SW480 (cell line): ENCODE data around the gene ESRRG.
"Not testable (repeated sequence)": the region's sequence is repeated elsewhere in the genome, so short reads cannot be mapped to it uniquely, and the experiment has no call there.

Experiments used
- DNase-seq: peaks from one replicate; pipeline ENCODE4 v3.0.0-alpha.2; 2016; ENCODE audit warnings: low spot score

The ESRRG gene

DNA sequence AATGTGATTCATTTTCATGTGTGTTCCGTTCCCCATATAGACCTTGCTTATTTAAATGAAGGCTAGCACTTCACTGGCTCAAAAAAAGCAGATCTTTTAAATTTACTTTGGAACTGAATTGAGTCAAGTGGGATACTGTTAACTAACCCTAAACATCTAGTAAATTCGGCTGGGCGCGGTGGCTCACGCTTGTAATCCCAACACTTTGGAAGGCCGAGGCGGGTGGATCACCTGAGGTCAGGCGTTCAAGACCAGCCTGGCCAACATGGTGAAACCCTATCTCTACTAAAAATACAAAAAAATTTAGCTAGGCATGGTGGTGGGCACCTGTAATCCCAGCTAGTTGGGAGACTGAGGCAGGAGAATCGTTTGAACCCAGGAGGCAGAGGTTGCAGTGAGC is 19.2 kb downstream of the ESRRG start:
- not testable (repeated sequence) for DNase-seq

DNA sequence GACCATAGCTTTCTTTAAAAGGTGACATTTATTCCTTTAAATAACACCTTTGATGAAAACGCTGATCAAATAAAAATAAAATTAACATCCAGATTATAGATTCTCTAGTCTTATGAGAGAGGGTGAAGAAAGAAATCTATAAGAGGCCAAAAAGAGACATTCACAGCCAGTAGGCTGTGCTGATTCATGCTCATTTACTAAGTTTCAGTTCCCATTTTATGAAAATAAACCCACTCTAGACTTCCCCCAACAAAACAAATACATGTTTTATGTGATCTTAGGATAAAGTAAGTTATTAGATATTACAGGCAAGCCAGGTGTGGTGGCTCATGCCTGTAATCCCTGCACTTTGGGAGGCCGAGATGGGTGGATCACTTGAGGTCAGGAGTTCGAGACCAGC is 21.1 kb downstream of the ESRRG start:
- no peak for DNase-seq

DNA sequence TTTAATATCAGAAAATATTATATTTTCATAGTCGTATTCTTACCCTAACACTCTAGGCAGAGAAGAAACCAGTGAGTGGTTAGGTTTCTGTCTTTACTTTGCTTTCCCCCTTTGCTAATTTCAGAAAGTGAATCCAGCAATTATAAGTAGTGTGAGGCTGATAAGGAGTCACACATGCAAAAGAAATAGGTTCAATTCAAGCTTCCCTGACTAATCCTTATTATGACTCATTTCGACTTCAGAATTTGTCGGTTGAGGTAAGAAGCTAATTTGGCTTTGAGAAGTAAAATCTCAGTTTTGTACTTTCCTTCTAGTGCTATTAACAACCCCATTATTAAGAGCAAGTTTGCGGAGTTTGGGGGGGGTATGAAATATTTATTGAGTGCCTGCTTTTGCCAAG is 22.4 kb downstream of the ESRRG start:
- no peak for DNase-seq

DNA sequence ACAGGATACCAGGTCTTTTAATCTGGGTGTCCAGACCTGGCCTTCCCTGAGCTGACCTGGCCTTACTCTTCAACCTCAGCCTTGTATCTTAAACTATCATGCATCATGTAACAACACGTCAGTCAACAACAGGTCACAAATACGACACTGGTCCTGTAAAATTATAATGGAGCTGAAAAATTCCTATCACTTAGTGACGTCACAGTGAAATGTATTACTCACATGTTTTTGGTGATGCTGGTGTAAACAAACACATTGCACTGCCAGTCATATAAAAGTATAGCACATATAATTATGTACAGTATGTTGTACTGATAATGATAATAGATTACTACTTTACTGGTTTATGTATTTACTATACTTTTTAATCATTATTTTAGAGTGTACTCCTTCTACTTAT is 31.5 kb downstream of the ESRRG start:
- DNase-seq, result no peak

DNA sequence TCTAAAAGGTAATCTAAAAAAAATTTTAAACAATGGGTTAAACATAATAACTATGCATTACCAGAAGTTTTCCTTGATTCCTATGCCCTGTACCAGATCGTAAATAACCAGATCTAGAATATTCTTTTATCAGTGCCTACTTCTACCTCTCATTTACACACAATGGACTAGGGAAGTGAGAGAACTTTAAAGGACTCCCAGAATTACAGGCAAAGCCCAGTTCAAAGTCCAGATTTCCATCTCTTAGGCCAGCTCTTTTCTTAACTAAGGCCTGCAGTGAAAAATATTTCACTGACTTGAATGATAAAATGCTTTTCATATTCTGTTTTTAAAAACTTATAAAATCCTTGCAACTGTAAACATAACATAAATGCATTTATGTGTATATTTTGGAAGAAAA is 32.6 kb downstream of the ESRRG start:
- peak; percentile 24 for DNase-seq

DNA sequence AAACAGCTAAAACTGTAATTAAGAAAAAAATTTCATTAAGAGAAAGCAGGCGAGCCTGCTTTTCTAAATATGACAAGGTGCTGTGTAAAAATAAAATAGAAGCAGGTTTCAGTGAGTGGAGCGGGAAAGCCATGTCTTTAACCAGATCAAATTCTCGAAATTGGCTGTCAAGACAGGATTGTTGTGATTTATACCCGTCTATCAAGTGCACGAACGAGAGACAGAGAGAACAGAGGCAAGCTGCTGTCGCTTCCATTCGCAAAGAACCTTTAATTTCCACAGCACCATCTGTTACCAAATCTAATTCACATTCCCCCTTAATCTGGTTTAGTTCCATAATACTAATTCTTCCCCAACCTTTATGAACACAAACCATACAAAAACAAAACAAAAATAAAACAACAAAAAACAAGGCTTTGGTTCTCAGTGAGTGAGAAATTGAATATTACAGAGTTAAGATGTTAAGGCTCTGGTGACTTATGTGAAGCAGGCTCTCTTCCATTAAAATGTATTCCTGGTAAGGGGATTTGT is 35.0 kb downstream of the ESRRG start:
- no peak for DNase-seq

DNA sequence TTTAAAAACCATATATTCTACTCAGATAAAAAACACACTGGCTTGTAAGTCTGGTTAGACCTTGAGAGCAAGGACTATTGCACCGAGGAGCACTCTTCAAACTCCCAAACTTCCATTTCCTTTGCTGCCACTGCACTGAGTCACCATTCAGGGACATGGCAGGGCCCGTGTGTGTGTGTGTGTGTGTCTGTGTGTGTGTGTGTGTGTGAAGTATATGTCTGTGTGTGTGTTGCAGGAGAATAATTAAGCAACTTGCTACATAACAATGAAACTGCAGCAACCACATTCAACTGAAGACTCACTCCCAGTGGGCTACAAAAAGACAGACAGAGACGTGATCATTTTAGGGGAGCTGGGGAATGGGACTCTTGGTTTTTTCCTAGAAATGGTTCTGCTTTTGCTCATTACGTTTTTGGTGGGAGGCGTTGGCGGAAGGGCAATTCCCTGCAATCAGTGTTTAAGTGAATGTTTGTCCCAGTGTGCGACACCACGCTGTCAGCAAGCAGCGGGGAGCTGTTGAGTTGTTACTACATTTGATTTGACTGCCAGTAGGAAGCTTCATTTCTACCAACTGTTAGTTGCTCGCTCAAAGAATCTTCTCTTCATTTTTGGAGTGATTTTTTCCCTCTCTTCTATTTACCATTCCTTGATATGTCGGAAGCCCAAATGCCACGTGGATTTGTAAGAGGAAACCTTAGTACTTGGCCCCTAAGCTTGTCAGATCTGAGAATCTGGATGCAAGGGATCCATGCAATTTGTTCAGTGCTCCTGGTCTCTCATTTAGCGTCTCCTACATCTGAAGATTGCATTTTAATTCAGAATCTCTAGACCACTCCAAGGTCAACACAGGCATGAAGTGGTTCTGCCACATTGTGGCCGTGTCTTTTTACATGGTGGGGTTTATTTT is 36.1 kb downstream of the ESRRG start:
- DNase-seq, result no peak

DNA sequence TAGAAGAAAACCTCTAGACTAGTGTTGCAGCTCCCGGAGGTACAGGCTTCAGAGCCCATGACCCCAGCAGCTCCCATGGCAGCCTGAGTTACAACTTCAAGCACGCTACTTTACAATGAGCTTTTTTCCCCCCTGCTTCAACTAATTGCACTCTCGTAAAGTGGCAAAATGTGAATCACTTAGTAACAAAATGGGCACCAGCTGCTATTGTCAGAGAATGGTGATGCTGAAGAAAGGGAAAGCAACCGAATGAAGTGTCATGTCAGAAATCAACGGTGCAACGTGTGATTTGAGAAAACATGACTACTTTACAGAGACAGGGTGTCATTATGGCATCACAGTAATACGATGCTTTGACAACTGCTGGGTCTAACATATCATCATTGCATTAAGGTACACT is 40.5 kb downstream of the ESRRG start:
- DNase-seq, result no peak

DNA sequence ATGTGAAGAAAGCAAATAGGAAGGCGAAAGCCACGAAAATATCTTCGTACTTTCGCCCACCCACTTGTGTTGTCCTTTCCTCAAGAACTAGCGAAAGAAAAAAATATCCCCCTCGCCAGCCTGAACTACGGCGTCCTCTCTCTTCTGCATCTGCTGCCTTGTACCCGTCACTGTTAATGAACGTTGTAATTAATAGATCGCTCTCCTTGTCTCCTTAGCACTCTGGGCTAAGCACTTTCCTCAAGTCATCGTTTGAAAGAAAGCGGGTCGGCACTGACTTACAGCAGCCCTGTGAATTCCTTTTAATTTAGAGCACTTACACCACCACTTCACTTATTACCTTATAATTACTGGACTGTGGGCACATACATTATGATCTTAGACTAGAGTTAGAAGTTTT is 44.1 kb downstream of the ESRRG start:
- no peak for DNase-seq

DNA sequence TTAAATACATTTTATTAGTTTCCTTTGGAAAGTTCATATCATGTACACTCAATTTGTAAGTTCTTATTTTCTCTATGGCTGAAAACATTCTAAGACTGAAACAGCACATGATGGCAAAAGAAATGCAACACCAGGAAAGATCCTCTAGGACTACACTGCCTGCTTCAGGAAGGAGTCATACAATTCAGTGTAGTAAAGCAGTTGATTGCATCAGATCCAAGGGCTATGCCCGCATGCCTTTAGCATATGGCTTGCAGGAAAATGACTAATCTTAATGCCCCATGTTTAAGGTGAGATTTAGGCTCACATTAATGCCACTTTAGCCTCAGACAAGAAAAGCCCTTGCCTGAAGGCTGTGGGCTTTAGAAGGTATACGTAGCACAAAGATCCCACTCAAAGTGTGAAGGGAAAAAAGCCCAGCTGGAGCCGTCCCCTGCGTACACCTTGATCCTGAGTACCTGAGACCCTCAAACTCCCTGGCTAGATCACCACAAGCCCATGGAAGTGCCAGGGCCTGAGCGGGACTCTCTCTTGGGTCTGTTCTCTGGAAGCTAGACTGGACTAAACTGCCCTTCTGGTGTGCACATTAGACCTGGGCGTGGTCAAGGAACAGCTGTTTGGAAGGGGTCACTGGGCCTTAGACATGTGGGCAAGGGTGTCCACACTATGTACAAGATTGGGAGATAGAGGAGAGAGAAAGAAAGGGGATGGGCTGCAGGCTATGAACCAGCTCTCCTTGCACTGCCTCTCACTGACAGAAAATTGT is 52.9 kb downstream of the ESRRG start:
- peak; percentile 16 for DNase-seq

DNA sequence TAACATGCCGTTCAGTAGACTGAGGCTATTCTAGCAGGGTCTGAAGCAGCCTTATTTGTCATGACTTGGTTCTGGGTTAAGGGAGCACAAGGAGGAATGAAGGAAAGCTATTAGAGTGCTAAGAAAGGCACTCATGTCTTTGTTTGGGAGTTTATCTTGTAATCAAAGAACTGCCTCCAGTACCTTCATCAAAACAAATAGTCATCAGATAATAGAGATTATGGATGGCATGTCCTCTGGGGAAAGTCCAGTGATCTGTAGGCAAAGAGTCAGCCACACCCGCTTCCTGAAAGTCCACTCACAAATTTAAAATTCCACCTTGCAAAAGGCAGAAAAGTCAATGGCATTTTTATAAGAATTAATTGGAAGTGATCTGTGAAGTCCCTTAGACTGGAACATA is 56.8 kb downstream of the ESRRG start:
- DNase-seq, result no peak

DNA sequence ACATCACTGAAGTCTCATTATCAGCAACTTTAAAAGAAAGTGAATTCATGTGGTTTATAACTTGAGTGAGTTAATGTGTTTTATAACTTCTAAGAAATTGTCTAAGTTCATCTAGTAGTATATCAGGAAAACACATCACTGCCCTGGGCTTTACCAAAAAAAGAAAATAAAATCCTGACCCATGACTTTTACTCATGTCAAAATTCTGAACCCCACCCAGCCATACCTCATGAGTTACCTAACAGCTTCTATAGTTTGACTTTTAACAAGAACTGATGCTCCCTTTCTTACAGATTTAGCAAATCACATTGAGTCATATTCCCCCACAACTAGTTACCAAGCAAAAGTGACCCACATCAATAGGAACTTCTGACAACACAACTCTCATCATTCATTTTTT is 57.4 kb downstream of the ESRRG start:
- DNase-seq, result no peak

DNA sequence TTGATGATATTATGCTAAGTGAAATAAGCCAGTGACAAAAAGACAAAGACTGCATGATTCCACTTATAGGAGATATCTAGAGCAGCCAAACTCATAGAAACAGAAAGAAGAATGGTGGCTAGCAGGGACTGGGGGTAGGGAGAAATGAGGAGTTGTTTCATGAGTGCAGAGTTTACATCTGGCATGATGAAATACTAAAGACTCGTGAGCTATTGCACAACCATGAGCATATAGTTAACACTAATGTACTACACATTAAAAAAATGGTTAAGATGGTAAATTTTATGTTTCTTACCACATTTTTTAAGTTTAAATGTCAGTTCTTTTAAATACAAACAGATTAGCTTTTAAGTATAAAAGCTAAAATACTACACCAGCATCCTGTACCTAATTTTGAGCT is 57.8 kb downstream of the ESRRG start:
- no peak for DNase-seq

DNA sequence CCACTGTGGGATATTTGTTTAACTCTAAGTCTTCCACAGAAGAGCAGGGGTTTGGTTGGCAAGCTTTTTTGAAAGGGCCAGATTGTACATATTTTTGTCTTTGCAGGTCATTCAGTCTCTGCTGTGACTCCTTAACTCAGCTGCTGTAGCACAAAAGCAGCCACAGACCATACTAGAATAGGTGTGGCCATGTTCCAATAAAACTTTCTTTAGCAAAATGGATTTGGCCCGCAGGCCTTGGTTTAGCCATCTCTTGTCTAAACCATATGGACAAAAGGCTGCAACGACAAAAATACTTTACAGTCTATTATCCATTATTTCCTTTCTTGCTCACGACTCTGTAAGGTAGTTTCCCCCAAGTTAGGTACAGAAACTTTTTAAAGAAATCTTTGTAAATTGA is 60.5 kb downstream of the ESRRG start:
- DNase-seq, result no peak

DNA sequence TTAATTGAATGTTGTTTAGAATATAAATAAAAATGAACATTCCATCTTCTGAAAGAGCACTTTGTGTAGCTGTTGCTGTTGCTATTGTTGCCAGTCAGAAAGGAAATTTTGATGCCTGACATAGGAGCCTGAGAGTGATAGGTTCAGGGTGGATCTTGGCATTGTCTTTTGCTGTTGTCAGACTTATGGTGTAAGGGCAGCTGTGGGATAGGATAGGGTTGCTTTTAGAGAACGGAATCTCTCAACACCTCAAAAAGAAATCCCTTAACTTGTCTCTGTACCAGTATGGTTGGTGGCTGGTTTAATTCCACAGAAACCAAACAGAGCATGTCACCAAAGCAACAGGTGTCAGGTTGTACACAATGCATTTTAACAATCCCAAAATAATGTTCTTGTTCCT is 62.7 kb downstream of the ESRRG start:
- DNase-seq, result no peak

DNA sequence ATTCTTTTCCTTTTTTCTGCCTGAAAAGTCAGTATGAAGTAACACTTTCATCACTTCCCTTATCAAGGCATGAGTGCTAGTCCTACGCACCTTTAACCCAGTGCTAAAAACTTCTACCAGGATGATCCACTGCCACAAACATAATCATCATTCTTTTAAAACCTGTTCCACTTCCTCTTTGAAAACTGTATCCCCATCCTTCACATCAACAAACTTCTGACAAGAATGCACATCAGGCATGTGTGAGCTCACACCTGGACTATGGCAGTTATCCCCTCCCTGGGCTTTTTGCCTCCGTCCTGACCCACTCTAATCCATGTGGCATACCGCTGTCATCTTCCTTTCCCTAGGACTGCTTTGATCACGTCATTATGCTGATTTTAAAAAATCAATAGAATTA is 70.2 kb downstream of the ESRRG start:
- peak; percentile 33 for DNase-seq

DNA sequence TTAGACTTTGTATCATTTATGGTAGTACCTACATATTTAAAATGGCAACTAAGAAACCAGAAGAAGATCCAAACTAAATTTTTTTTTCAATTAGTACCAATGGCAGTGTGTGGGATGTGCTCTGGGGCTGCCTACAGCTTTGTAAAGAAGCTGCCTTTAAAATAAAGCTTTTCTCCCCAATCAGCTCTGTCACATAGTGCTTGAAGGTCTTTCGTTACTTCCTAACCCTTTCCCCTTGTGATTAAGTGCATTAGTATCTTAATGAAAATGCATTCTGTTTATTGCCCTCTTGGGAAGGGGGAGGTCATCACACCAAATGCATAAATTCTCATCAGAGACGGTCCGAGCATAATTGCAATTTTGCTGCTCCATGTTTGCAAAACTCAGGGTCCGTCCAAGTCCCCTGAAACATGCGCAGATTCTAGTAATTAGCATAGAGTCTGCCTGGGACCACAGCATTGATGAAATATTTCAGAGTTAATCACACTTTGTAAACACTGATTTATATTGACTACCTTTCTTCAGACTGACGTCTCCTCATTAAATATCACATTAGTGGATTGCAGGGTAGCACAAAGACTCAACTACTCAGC is 71.3 kb downstream of the ESRRG start:
- no peak for DNase-seq

DNA sequence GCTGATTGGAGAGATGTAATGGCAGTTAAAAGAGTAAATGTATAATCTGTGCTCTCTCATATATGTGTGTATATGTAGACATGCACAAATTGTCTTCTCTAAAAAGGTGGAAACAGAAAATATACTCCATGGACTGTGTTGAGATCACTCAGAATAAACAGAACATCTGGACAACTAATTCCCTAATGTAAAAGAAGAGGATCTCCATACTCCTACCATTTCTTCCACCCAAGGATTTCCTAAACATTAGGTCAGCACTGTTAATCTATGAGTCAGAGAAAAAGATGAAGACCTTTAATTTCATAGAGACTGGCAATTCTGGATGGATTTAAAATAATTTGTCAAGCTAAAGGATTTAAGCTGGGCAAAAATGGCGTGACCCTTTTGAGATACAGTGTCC is 80.1 kb downstream of the ESRRG start:
- no peak for DNase-seq

DNA sequence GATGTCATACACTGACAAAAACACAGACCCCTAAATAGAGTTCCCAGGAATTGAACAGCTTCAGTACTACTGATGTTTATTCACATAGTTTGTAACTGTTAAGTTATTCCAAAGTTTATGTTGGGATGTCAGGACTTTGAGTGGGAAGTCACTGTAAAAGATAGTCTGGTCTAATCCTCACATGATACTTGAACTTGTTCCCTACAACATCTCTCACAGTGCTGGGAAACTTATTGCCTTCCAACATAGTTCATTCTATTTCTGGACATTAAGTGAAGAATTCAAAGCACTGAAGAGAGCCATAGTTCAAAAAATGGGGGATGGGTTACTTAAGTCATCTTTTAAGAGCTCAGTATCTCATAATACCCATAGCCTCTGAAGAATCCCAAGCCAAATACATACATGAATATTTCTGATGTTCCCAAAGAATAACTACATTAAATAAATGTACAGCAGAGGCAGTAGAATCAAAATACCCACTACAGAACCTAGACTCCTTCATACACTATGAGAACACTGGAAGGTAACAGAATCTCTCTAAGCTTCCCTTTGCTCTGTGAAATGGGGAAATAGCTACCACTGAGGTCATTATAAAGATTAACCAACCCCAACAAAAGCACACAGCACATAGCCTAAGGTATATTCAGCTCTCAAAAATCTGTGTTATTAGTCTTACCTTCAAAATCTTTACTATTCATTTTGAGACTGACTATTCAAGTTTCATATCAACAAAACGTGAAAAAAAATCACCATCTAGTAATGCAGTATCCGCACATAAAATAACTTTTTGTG is 81.4 kb downstream of the ESRRG start:
- no peak for DNase-seq

DNA sequence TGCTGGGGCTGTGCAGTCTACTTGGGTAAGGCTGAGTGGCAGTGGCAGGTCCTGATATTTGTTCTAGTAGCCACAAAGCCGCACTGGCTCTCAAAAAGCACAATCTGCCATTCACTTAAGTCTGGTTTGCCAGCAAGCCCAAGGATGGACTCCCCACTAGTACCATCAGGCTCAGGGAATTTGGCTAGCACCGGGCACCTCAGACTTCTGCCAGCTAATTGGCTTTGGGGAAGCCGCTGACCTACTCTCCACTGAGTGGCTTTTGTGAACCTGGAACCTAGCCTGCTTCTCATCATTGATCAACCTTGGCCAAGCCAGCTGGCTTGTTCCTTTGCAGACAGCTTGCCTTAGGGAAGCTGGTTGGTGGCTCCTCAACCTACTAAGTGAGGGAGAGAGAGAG is 83.1 kb downstream of the ESRRG start:
- no peak for DNase-seq

DNA sequence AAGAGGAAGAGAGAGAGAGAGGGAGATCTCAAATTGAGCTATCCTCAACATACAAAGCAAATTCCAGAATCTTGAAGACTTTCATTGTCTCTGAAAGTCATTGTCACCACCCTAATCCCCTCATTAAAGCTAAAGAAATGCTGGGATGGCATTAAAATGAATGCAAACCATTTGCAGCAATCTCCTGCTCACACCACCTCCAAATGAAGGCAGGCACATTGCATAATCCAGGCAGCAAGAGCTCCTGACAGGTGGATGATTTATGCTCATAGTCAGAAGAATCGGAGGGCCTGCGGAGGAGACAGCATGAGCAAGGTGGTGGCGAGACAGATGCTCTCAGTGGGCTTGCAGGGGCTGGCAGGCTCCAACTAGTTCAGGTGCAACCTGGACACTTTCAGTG is 90.2 kb downstream of the ESRRG start:
- DNase-seq, result no peak

DNA sequence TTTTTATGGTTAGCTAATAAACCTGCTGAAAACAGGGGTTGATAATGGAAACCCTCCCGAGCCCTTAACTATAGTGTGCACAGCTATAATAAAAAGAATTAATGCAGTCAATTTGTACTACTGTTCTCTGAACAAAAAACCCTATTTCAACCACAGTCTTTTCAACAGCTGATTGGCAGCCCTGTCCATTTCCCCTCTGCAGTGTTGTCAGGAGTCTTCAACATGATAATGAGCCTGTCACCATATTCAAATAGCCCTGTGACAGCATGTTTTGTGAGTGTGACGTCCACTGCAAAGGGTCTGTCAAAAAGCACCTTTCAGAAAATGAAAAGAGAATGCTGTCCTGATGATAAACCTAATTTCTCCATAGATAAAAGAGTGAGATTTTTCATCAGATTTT is 92.7 kb downstream of the ESRRG start:
- no peak for DNase-seq
